Right forelimb (tissue), 1 donor: ENCODE measurements around the gene HLA-DRB5.
"Not testable (repeated sequence)": the region's sequence is repeated elsewhere in the genome, so short reads cannot be mapped to it uniquely, and the experiment has no call there.

Experiments
- DNase-seq: peaks from one replicate; pipeline ENCODE4 v3.0.0-alpha.2; 2018

Gene HLA-DRB5

GRCh38 chr6:32501016-32501415 is 29.1 kb downstream of the HLA-DRB5 start:
- DNase-seq, result no peak

- no peak for DNase-seq
These were observed 37.7 kb downstream of the HLA-DRB5 start for GRCh38 chr6:32492351-32492750.

GRCh38 chr6:32491700-32492099 is 38.4 kb downstream of the HLA-DRB5 start:
- no peak for DNase-seq

GRCh38 chr6:32488083-32488482 is 42.0 kb downstream of the HLA-DRB5 start:
- no peak for DNase-seq

GRCh38 chr6:32484614-32484998 is 45.5 kb downstream of the HLA-DRB5 start:
- no peak for DNase-seq

GRCh38 chr6:32483968-32484613 is 46.0 kb downstream of the HLA-DRB5 start:
- DNase-seq, result no peak

GRCh38 chr6:32475392-32476206 is 54.5 kb downstream of the HLA-DRB5 start:
- DNase-seq, result no peak

GRCh38 chr6:32473376-32474348 is 56.4 kb downstream of the HLA-DRB5 start:
- not testable (repeated sequence) for DNase-seq

- DNase-seq, result no peak
These were observed 57.2 kb downstream of the HLA-DRB5 start for GRCh38 chr6:32472781-32473375.

- DNase-seq, result not testable (repeated sequence)
These were observed 62.2 kb downstream of the HLA-DRB5 start for GRCh38 chr6:32467743-32468503.
